ENCODE measurements around the gene LGSN. TPM values are rescaled to one million over a fixed set of nuclear protein-coding genes. Genes with fewer than 3 reads are reported as not detected.

Gene LGSN
- total and polyA plus RNA-seq, 2 of the 13 experiments (the other 11 are each of a cell fraction or from before 2014, with no cell fraction given) = 0.13 to 0.63 TPM

GRCh38 chr6:63289269-63289872 lies 30.4 kb downstream of the LGSN start:
- Histone ChIP-seq H3K27me3 (ENCODE audit: control insufficient read depth in 1 of 2, insufficient read depth in 2 of 2, low read length in 2 of 2) (no peaks in the 10 kb centered on the region), H3K27ac (ENCODE audit: extremely low read length, insufficient read depth, low read length) (no peak overlapping the region), H3K9me3 (ENCODE audit: low read length) (no peaks in the 10 kb centered on the region), H2AFZ (ENCODE audit: low read length) (no peak overlapping the region), H3K36me3 (replicated peaks in 1 of 2; ENCODE audit: control insufficient read depth in 1 of 2, insufficient read depth in 2 of 2, low read length in 2 of 2) (no peaks in the 10 kb centered on the region), H3K9ac (ENCODE audit: insufficient read depth, low read depth, low read length) (no peak overlapping the region), H3K4me3 (replicated peaks in 1 of 3; ENCODE audit: insufficient read depth in 1 of 3, low read depth in 2 of 3, low read length in 3 of 3) (no peak overlapping the region), H4K20me1 (ENCODE audit: insufficient read depth, low read length) (no peaks in the 10 kb centered on the region), H3K4me1 (ENCODE audit: insufficient read depth, low read length) (peaks cover 9% of the 10 kb centered on the region), H3K4me2 (ENCODE audit: low read depth, low read length) (no peak overlapping the region), H3K79me2 (ENCODE audit: insufficient read depth, low read length) (no peaks in the 10 kb centered on the region)
- BruUV-seq (replicated peaks) = no TSS peak
- FAIRE-seq (no peak), ATAC-seq (no peak), DNase-seq (ENCODE audit: low spot score) (no peak)
- WGBS (ENCODE audit: low lambda C conversion rate) = 20% methylated on average over 4 of the region's 4 CpGs
- in situ Hi-C loops (cut with HindIII; ENCODE audit: extremely low pct_ligation_motif_present, low pct_unique_long_range_greater_than_20kb) (no loop called here), intact Hi-C loops (cut with micrococcal nuclease; ENCODE audit: unreplicated experiment) (no loop called here)
- ChIA-PET POLR2A (no interaction called here), CTCF (ENCODE audit: low intra/inter-chr PET ratio, low total read pairs) (no interaction called here)
- TF ChIP-seq ZNF782 (CRISPR knock-in tag; IDR thresholded peaks at IDR 0.05; ENCODE audit: borderline replicate concordance) (no peak), ZNF557 (CRISPR knock-in tag; IDR thresholded peaks at IDR 0.05) (no peak), MXD4 (CRISPR knock-in tag; IDR thresholded peaks at IDR 0.05) (no peak), HMG20B (CRISPR knock-in tag; conservative IDR thresholded peaks at IDR 0.05) (no peak), ATM (IDR thresholded peaks at IDR 0.05; ENCODE audit: borderline replicate concordance) (no peak), DBP (CRISPR knock-in tag; IDR thresholded peaks at IDR 0.05; ENCODE audit: not compliant biosample characterization) (no peak), SALL2 (CRISPR knock-in tag; IDR thresholded peaks at IDR 0.05) (no peak), GATA4 (IDR thresholded peaks at IDR 0.05; ENCODE audit: borderline replicate concordance, low read depth) (no peak), EZH2 (conservative IDR thresholded peaks at IDR 0.05; ENCODE audit: low read depth, low read length) (no peak), ZNF788 (CRISPR knock-in tag; IDR thresholded peaks at IDR 0.05; ENCODE audit: borderline replicate concordance) (no peak), ZNF207 (IDR thresholded peaks at IDR 0.05; ENCODE audit: borderline replicate concordance) (no peak), SIX1 (CRISPR knock-in tag; IDR thresholded peaks at IDR 0.05; ENCODE audit: borderline replicate concordance) (no peak), JUND (CRISPR knock-in tag; IDR thresholded peaks at IDR 0.05) (no peak)

Data from HepG2 (cell line).